Mononuclear cell (primary cell): ENCODE measurements around the gene DNAH14. TPM values are rescaled to one million over a fixed set of nuclear protein-coding genes. Genes with fewer than 3 reads are reported as not detected.
"Not testable (repeated sequence)": the region's sequence is repeated elsewhere in the genome, so short reads cannot be mapped to it uniquely, and the experiment has no call there.

Source experiments
- H3K27me3 ChIP-seq: 2 replicates; pipeline ENCODE4 v1.6.0; 2011; ENCODE audit warnings: low read length, control low read depth; ENCODE audit not compliant: insufficient read depth
- H3K4me1 ChIP-seq: 2 replicates; pipeline ENCODE4 v1.5.1; 2011; ENCODE audit warnings: mild to moderate bottlenecking, low read length, control low read depth; ENCODE audit not compliant: insufficient read depth
- H3K4me3 ChIP-seq: 2 replicates; pipeline ENCODE4 v1.5.1; 2011; ENCODE audit warnings: mild to moderate bottlenecking, low read length, moderate library complexity
- H3K9me3 ChIP-seq: 2 replicates; pipeline ENCODE4 v1.5.1; 2011; ENCODE audit warnings: low read depth, mild to moderate bottlenecking, control low read depth, low read length
- total RNA-seq: library from RNA; depleted of rRNA; stranded (reverse); fragments of >200 nt; gene quantifications from one replicate; pipeline ENCODE4 v1.2.3, GENCODE V29; 2012

DNAH14 gene
- total RNA-seq, 1 donor: 2.7 TPM

DNA sequence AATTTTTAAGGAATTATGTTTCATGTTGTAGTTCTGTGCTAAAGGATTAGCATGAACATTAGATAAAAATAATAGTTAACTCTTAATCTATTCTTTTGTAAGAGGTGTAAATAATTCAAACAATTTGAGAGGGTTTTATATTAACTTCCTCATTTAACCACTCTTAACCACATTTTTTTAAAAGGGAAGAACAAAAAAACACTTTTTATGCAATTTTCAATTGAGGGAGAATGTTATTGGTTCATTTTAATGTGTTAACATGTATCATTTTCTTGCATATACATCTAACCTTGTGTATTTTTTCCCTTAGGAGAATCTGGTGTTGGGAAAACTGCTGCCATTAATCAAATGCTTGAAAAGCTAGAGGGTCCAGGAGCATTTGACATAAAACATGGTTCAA lies 329.3 kb downstream of the DNAH14 start:
- Histone ChIP-seq H3K27me3 (no peaks in the 10 kb centered on the region), H3K9me3 (no peaks in the 10 kb centered on the region), H3K4me3 (no peak overlapping the region)

GRCh38 chr1:225259542-225259941 lies 330.1 kb downstream of the DNAH14 start:
- no peaks in the 10 kb centered on the region for H3K4me1 ChIP-seq
- no peak overlapping the region for H3K4me3 ChIP-seq
- no peaks in the 10 kb centered on the region for H3K27me3 ChIP-seq
- no peaks in the 10 kb centered on the region for H3K9me3 ChIP-seq

More for the DNA sequence above, 329.3 kb downstream of the DNAH14 start:
- no peaks in the 10 kb centered on the region for H3K4me1 ChIP-seq

DNA sequence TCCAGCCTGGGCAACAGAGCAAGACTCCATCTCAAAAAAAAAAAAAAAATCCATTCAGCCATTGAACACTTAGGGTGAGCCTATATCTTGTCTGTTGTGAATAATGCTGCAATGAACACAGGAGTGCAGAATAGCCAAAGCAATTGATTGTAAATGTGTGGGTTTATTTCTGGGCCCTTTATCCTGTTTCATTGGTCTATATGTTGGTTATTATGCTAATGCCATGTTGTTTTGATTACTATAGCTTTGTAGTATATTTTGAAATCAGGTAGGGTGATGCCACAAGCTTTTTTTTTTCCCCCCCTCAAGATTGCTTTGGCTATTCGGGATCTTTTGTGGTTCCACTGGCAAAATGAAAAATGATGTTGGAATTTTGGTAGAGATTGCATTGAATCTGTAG lies 330.8 kb downstream of the DNAH14 start:
- Histone ChIP-seq H3K4me3 (no peak overlapping the region), H3K9me3 (no peaks in the 10 kb centered on the region), H3K4me1 (no peaks in the 10 kb centered on the region), H3K27me3 (no peaks in the 10 kb centered on the region)

DNA sequence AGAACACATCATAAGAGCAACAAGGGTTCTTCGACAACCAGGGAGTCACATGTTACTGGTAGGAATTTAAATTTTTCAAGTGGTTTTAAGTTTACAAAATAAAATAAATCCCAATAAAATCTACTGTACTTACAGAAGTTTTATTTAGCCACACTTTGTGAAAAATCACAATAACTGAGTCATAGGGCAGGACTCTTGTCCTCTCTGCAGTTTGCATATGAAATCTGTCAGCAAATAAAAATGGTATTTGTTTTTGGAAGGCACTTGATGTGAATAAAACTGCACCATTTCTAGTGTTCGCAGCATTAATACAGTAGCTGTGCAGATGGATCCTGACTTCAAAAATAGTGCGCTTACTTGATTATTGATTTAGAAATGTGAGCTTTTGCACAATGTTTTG lies 348.0 kb downstream of the DNAH14 start:
- no peaks in the 10 kb centered on the region for H3K4me1 ChIP-seq
- H3K4me3 ChIP-seq: no peak overlapping the region
- H3K9me3 ChIP-seq: peaks cover 8% of the 10 kb centered on the region
- H3K27me3 ChIP-seq: peaks cover 9% of the 10 kb centered on the region

GRCh38 chr1:225280563-225280962 lies 351.1 kb downstream of the DNAH14 start:
- H3K9me3 ChIP-seq: peaks cover 8% of the 10 kb centered on the region
- peaks cover 5% of the 10 kb centered on the region for H3K27me3 ChIP-seq
- H3K4me1 ChIP-seq: no peaks in the 10 kb centered on the region
- H3K4me3 ChIP-seq: no peak overlapping the region

DNA sequence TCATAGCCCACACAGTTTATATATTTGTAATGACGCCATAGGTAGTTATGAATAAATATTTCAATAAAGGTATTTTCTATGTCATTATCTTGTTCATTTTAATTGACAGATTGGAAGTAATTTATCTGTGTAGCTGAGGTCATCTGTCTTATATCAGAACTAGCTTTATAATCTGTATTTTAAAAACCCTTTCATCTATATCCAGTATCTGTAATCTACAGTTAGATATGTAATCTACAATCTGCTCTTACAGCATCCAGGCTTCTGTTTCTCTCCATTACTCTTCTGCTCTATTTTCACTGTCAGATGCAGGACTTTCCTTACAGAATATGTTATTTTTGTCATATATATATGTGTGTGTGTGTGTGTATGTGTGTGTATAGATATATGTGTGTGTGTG lies 360.8 kb downstream of the DNAH14 start:
- Histone ChIP-seq H3K4me3 (no peak overlapping the region), H3K9me3 (peaks cover 21% of the 10 kb centered on the region), H3K4me1 (no peaks in the 10 kb centered on the region), H3K27me3 (no peaks in the 10 kb centered on the region)

DNA sequence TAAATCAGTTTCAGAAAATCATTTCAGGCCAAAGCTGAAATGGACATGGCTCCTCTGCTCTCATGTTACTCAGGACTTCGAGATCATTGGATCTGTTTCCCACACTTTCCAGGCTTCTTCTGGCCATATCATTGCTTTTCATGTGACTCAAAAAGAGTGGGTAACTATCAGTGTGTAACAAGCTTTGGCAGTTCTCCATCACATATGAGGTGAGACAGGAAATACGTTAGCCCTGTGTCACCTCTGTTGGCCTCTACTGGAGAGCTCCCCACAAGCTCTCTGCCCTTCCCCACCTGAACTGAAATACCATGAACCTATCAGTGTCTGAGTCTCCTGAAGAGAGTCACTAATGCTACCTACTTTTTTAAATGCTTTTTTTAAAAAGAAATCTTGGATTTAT lies 370.1 kb downstream of the DNAH14 start:
- no peaks in the 10 kb centered on the region for H3K27me3 ChIP-seq
- no peak overlapping the region for H3K4me3 ChIP-seq
- no peaks in the 10 kb centered on the region for H3K4me1 ChIP-seq
- H3K9me3 ChIP-seq: peaks cover 5% of the 10 kb centered on the region

DNA sequence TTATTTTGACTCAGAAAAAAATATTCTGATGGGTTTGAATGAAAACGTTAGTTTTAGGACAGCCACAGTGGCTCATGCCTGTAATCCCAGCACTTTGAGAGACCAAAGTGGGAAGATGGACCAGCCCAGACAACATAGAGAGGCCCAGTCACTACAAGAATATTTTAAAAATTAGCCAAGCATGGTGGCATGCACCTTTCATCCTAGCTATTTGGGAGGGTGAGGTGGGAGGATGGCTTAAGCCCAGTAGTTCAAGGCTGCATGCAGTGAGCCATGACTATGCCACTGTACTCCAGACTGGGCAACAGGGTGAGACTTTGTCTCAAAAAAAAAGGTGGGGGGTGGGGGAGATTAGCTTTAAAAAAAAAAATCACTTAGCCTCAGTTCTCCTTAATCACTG lies 370.9 kb downstream of the DNAH14 start:
- H3K4me1 ChIP-seq: no peaks in the 10 kb centered on the region
- H3K4me3 ChIP-seq: no peak overlapping the region
- H3K27me3 ChIP-seq: no peaks in the 10 kb centered on the region
- H3K9me3 ChIP-seq: peaks cover 5% of the 10 kb centered on the region

DNA sequence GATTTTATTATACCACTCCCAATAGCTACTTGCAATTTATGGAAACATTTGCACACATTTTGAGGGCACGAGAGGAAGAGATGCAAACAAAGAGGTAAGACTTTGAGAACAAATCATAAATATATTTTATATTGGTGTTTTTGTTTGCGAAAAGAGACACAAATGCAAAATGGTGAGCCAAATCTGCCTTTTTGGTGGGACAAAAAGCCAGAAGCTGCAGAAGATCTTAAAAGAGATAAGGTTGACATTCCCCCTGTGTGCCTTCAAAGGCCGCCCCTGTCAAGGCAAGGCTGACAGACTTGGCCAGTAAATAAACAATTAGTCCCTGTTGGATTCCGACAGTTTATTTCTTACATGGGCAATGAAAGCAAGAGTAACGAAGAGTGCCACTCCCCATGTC lies 375.5 kb downstream of the DNAH14 start:
- no peaks in the 10 kb centered on the region for H3K9me3 ChIP-seq
- no peaks in the 10 kb centered on the region for H3K4me1 ChIP-seq
- H3K27me3 ChIP-seq: no peaks in the 10 kb centered on the region
- no peak overlapping the region for H3K4me3 ChIP-seq

GRCh38 chr1:225310544-225310943 lies 381.1 kb downstream of the DNAH14 start:
- H3K4me3 ChIP-seq, H3K4me1 ChIP-seq, H3K9me3 ChIP-seq, H3K27me3 ChIP-seq: not testable (repeated sequence)

- H3K4me3 ChIP-seq: no peak overlapping the region
- no peaks in the 10 kb centered on the region for H3K4me1 ChIP-seq
- H3K27me3 ChIP-seq: no peaks in the 10 kb centered on the region
- H3K9me3 ChIP-seq: no peaks in the 10 kb centered on the region
Observed at GRCh38 chr1:225318706-225319575, 389.5 kb downstream of the DNAH14 start.

- Histone ChIP-seq H3K4me1 (no peaks in the 10 kb centered on the region), H3K27me3 (no peaks in the 10 kb centered on the region), H3K4me3 (no peak overlapping the region), H3K9me3 (no peaks in the 10 kb centered on the region)
Observed at GRCh38 chr1:225319871-225320270, 390.4 kb downstream of the DNAH14 start.

- H3K4me3 ChIP-seq: no peak overlapping the region
- H3K4me1 ChIP-seq: no peaks in the 10 kb centered on the region
- H3K27me3 ChIP-seq: peaks cover 3% of the 10 kb centered on the region
- no peaks in the 10 kb centered on the region for H3K9me3 ChIP-seq
Observed at GRCh38 chr1:225321784-225322183, 392.3 kb downstream of the DNAH14 start.

GRCh38 chr1:225329041-225329440 lies 399.6 kb downstream of the DNAH14 start:
- no peaks in the 10 kb centered on the region for H3K9me3 ChIP-seq
- no peak overlapping the region for H3K4me3 ChIP-seq
- peaks cover 3% of the 10 kb centered on the region for H3K27me3 ChIP-seq
- H3K4me1 ChIP-seq: no peaks in the 10 kb centered on the region

DNA sequence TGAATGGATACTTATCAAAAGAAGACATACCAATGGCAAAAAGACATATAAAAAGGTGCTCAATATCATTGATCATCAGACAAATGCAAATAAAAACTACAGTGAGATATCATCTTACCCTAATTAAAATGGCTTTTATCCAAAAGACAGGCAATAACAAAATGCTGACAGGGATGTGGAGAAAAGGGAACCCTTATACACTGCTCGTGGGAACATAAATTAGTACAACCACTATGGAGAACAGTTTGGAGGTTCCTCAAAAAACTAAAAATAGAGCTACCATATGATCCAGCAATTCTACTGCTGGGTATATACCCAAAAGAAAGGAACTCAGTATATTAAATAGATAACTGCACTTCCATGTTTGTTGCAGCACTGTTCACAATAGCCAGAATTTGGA lies 400.5 kb downstream of the DNAH14 start:
- H3K4me1 ChIP-seq, H3K27me3 ChIP-seq, H3K4me3 ChIP-seq, H3K9me3 ChIP-seq: not testable (repeated sequence)

DNA sequence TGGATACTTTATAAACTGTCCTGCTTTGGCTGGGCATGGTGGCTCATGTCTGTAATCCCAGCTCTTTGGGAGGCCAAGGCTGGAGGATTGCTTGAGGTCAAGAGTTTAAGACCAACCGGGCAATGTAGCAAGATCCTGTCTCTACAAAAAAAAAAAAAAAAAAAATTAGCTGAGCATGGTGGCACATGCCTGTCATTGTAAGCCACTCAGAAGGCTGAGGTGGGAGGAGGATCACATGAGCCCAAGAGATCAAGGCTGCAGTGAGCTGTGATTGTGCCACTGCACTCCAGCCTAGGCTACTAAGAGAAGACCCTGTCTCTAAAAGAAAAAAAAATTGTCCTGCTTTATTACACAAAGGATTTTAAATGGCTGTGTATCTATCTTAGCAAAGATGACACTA lies 403.2 kb downstream of the DNAH14 start:
- Histone ChIP-seq H3K4me3 (no peak overlapping the region), H3K9me3 (no peaks in the 10 kb centered on the region), H3K4me1 (no peaks in the 10 kb centered on the region), H3K27me3 (peaks cover 3% of the 10 kb centered on the region)
